ENCODE results near the gene FBXL16. TPM values are rescaled to one million over a fixed set of nuclear protein-coding genes. Genes with fewer than 3 reads are reported as not detected.

Gene FBXL16
- total and polyA plus RNA-seq, 12 donors, result 0.04 to 0.64 (median 0.10) TPM; not detected in 4

DNA sequence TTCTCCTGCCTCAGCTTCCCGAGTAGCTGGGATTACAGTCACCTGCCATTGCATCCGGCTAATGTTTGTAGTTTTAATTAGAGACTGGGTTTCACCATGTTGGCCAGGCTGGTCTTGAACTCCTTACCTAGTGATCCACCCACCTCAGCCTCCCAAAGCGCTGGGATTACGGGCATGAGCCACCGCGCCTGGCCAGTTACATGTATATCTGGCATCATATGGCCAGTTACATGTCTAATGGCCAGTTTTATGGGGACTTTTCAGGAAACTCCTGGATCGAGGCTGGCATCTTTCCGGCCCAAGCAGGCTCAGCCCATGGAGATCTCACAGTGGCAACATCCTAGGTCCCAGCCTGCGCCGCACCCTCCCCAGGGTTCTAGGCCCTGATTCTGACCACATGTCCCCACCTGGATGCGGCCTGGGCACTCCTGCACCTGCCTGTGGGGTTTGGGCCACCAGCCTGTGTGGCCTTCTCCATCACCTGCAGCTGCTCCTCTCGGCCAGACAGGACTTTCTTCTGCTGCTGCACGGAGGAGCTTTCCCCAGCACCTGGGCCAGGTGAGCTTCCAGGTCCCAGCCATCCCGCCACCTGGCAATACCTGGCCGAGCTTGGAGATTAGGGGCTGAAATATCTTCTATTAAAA, 36.5 kb upstream of the FBXL16 start:
- DNase-seq (no peak), ATAC-seq (no peak)
- Histone ChIP-seq H3K4me1 (peaks cover 7 to 19% (median 15%) of the 10 kb centered on the region in 9 donors), H3K27me3 (peaks cover 0 to 18% (median 4%) of the 10 kb centered on the region in 7 donors), H3K36me3 (peaks cover 0 to 23% (median 6%) of the 10 kb centered on the region in 9 donors), H3K4me3 (no peak overlapping the region), H3K9me3 (no peaks in the 10 kb centered on the region), H3K27ac (no peak overlapping the region)
- WGBS, 2 donors, result 87 to 88% methylated on average over 15 of the region's 15 CpGs
- TF ChIP-seq, protein P1, sequence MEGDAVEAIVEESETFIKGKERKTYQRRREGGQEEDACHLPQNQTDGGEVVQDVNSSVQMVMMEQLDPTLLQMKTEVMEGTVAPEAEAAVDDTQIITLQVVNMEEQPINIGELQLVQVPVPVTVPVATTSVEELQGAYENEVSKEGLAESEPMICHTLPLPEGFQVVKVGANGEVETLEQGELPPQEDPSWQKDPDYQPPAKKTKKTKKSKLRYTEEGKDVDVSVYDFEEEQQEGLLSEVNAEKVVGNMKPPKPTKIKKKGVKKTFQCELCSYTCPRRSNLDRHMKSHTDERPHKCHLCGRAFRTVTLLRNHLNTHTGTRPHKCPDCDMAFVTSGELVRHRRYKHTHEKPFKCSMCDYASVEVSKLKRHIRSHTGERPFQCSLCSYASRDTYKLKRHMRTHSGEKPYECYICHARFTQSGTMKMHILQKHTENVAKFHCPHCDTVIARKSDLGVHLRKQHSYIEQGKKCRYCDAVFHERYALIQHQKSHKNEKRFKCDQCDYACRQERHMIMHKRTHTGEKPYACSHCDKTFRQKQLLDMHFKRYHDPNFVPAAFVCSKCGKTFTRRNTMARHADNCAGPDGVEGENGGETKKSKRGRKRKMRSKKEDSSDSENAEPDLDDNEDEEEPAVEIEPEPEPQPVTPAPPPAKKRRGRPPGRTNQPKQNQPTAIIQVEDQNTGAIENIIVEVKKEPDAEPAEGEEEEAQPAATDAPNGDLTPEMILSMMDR (IDR thresholded peaks at IDR 0.05), result no peak
- intact Hi-C loops (cut with DNase I), result loop anchor here in 4 of 10 donors (1.0 to 5.0 kb wide), 3 partner anchors 29 to 45 kb away; partner anchors contain the start of genes CHTF18 (in 1 of the 4) and RPUSD1 (in 1 of the 4)

DNA sequence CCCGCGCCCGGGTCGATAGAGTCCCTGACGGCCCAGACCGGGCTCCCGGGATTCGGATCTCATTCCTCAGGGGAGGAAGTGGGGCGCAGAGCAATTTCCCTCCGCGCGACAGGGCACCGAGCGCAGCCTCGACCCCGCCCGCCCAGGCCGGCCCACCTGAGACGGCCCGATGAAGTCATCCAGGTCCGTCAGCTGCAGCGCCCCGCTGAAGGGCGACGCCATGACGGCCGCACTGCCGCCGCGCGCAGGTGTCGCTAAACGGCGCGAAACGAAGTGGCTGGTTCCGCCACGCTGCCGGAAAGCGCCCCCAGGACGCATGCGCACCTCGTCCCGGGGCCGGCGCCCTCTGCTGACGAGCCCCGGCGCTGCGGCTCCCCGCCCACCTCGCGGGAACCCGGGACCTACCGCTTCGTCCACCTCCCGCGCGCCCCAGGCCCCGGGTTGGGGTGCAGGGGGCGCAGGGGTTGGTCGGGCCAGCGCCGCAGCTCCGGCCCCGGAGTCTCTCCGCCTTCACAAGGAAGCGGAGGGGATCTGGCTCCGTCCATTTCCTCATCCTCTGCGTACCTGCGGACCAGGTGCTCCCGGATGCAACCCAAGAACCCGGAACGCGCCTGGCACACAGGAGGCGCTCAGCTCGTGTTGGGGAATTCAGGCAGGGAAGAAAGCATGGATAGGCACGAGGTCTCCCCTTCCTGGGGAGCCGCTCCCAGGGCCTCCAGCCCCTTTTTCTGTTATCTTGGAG, 35.3 kb upstream of the FBXL16 start, which contains the start of gene CIAO3:
Gene CIAO3 (minus strand): TSS at position 234 of the 742 bp plus-strand sequence. CDS start 12 bp downstream, at position 222.
- TF ChIP-seq, protein P1 (IDR thresholded peaks at IDR 0.05), result peak; percentile 88 to 99 (median 97)
- Histone ChIP-seq H3K4me1 (peaks cover 7 to 19% (median 15%) of the 10 kb centered on the region in 9 donors), H3K9me3 (no peaks in the 10 kb centered on the region), H3K27me3 (peaks cover 0 to 18% (median 4%) of the 10 kb centered on the region in 7 donors), H3K36me3 (peaks cover 0 to 35% (median 18%) of the 10 kb centered on the region in 9 donors), H3K27ac (peak within 1 kb of the TSS in 9 of 10 donors; percentile 44 to 90 (median 82)), H3K4me3 (peak within 1 kb of the TSS; percentile 68 to 100 (median 94))
- 1% methylated on average over 72 to 79 of the region's 79 CpGs for WGBS, 2 donors
- ATAC-seq (peak; percentile 91 to 96 (median 92)), DNase-seq (peak; percentile 87 to 91)
- intact Hi-C loops (cut with DNase I), result loop anchor here in 4 of 10 donors (1.0 to 5.0 kb wide), 3 partner anchors 28 to 46 kb away; partner anchors contain the start of genes CHTF18 (in 1 of the 4) and RPUSD1 (in 1 of the 4)

DNA sequence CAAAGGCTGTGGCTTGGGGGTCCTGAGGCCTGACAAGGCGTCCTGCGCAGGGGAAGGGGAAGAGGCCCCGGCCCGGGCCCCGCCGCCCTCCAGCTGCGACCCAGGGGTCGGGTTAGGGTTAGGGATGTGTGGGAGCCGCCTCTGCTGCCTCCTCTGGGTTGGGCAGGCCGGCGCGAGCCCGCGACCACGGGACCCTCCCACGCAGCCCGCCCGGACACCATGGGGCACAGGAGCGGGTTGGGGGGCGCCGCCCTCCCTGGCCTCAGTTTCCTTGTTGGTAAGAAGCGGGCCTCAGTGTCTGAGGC, 34.8 kb upstream of the FBXL16 start:
- H3K4me1 ChIP-seq, result peaks cover 7 to 19% (median 15%) of the 10 kb centered on the region in 9 donors
- no peak for DNase-seq
- H3K27ac ChIP-seq, result peak overlapping the region in 9 of 10 donors; percentile 44 to 90 (median 82)
- H3K9me3 ChIP-seq, result no peaks in the 10 kb centered on the region
- H3K4me3 ChIP-seq, result peak overlapping the region; percentile 68 to 100 (median 94)
- H3K36me3 ChIP-seq, result peaks cover 0 to 40% (median 23%) of the 10 kb centered on the region in 9 donors
- ATAC-seq, result peak; percentile 18 to 57 (median 40)
- intact Hi-C loops (cut with DNase I), result loop anchor here in 2 of 10 donors (2.0 to 5.0 kb wide), 2 partner anchors 28 to 47 kb away; partner anchors contain the start of genes CHTF18 (in 1 of the 2) and RPUSD1 (in 1 of the 2)
- WGBS, 2 donors, result 0% methylated on average over 13 to 22 of the region's 22 CpGs
- H3K27me3 ChIP-seq, result peaks cover 0 to 18% (median 4%) of the 10 kb centered on the region in 7 donors
- TF ChIP-seq, protein P1 (IDR thresholded peaks at IDR 0.05), result no peak
